ENCODE measurements around the gene AANAT.
"Not testable (repeated sequence)": the region's sequence is repeated elsewhere in the genome, so short reads cannot be mapped to it uniquely, and the experiment has no call there.

Gene AANAT

GRCh38 chr17:76508472-76509063, 41.2 kb downstream of the AANAT start:
- not testable (repeated sequence) for DNase-seq

- no peak for DNase-seq
Measured at GRCh38 chr17:76510831-76511244, 43.4 kb downstream of the AANAT start.

GRCh38 chr17:76511668-76512365, 44.4 kb downstream of the AANAT start:
- no peak for DNase-seq

GRCh38 chr17:76512366-76513305, 45.2 kb downstream of the AANAT start:
- DNase-seq = no peak

GRCh38 chr17:76513306-76513692, 45.9 kb downstream of the AANAT start:
- DNase-seq = no peak

- DNase-seq = not testable (repeated sequence)
Measured at GRCh38 chr17:76514355-76514754, 47.0 kb downstream of the AANAT start.

GRCh38 chr17:76515274-76515949, 48.0 kb downstream of the AANAT start:
- DNase-seq = no peak

GRCh38 chr17:76517638-76518038, 50.2 kb downstream of the AANAT start:
- DNase-seq = no peak

GRCh38 chr17:76519048-76519966, 51.9 kb downstream of the AANAT start:
- DNase-seq = no peak

Data from NCI-H1417 (cell line).